Mesenchymal stem cell (in vitro differentiated cells and primary cell): Measurements from ENCODE around the gene KLHL8.
"Not testable (repeated sequence)": the region's sequence is repeated elsewhere in the genome, so short reads cannot be mapped to it uniquely, and the experiment has no call there.

ENCODE experiments used
- DNase-seq: peaks from one replicate; pipeline ENCODE4 v3.0.0-alpha.2; 2013
- H2AFZ ChIP-seq: one replicate; pipeline ENCODE4 v1.6.1; 2013; ENCODE audit warnings: low read depth, mild to moderate bottlenecking, control low read depth, inconsistent platforms, low read length, moderate library complexity
- H2AK5ac ChIP-seq: 2 replicates; pipeline ENCODE4 v1.6.1; 2013; ENCODE audit warnings: low read length, moderate library complexity, mild to moderate bottlenecking, inconsistent platforms; ENCODE audit not compliant: severe bottlenecking
- H2BK120ac ChIP-seq: one replicate; pipeline ENCODE4 v1.6.1; 2013; ENCODE audit warnings: low read depth, mild to moderate bottlenecking, inconsistent platforms, low read length, moderate library complexity
- H2BK12ac ChIP-seq, 2 experiments: one replicate each; pipeline ENCODE4 v1.6.1; 2013; ENCODE audit warnings: inconsistent platforms in 2 of 2, low read length in 2 of 2, mild to moderate bottlenecking in 2 of 2, moderate library complexity in 2 of 2, control low read depth in 1 of 2
- H2BK15ac ChIP-seq: one replicate; pipeline ENCODE4 v1.6.1; 2013; ENCODE audit warnings: mild to moderate bottlenecking, low read depth, inconsistent platforms; ENCODE audit not compliant: poor library complexity, severe bottlenecking
- H2BK5ac ChIP-seq: 2 replicates; pipeline ENCODE4 v1.6.1; 2013; ENCODE audit warnings: low read depth, mild to moderate bottlenecking, low read length, control low read depth, inconsistent platforms; ENCODE audit not compliant: poor library complexity, severe bottlenecking
- H3K14ac ChIP-seq, 2 experiments: one replicate each; pipeline ENCODE4 v1.6.1; 2013; ENCODE audit warnings: inconsistent platforms in 2 of 2, low read length in 2 of 2, control low read depth in 1 of 2, mild to moderate bottlenecking in 1 of 2, moderate library complexity in 1 of 2
- H3K18ac ChIP-seq, 2 experiments: one replicate each; pipeline ENCODE4 v1.6.1; 2013; ENCODE audit warnings: inconsistent platforms in 2 of 2, low read length in 2 of 2, control low read depth in 1 of 2, low read depth in 1 of 2, mild to moderate bottlenecking in 1 of 2
- H3K23ac ChIP-seq, 2 experiments: one replicate each; pipeline ENCODE4 v1.6.1; 2013; ENCODE audit warnings: inconsistent platforms in 2 of 2, low read length in 2 of 2, mild to moderate bottlenecking in 2 of 2, moderate library complexity in 2 of 2, control low read depth in 1 of 2
- H3K27ac ChIP-seq: 2 replicates; pipeline ENCODE4 v1.5.1; 2013; ENCODE audit warnings: mild to moderate bottlenecking, moderate library complexity, low read length, control low read depth, inconsistent platforms; ENCODE audit not compliant: poor library complexity, severe bottlenecking
- H3K27me3 ChIP-seq, 2 experiments: 2 replicates each; pipeline versions ENCODE4 v1.6.1 to v1.7.0; 2013; ENCODE audit warnings: low read length in 2 of 2, mild to moderate bottlenecking in 2 of 2, moderate library complexity in 2 of 2, control low read depth in 1 of 2, inconsistent platforms in 1 of 2; ENCODE audit not compliant: control insufficient read depth in 1 of 2, insufficient read depth in 1 of 2
- H3K36me3 ChIP-seq, 2 experiments: 2 replicates each; pipeline versions ENCODE4 v1.6.1 to v1.7.0; 2013; ENCODE audit warnings: low read length in 2 of 2, control low read depth in 1 of 2, inconsistent platforms in 1 of 2, low read depth in 1 of 2, mild to moderate bottlenecking in 1 of 2; ENCODE audit not compliant: insufficient read depth in 2 of 2, control insufficient read depth in 1 of 2
- H3K4ac ChIP-seq, 2 experiments: one replicate each; pipeline ENCODE4 v1.6.1; 2013; ENCODE audit warnings: inconsistent platforms in 2 of 2, low read length in 2 of 2, mild to moderate bottlenecking in 2 of 2, moderate library complexity in 2 of 2, control low read depth in 1 of 2, low read depth in 1 of 2
- H3K4me1 ChIP-seq: 2 replicates; pipeline ENCODE4 v1.6.1; 2013; ENCODE audit warnings: low read depth, low read length, control low read depth; ENCODE audit not compliant: control insufficient read depth, insufficient read depth
- H3K4me2 ChIP-seq: 2 replicates; pipeline ENCODE4 v1.6.1; 2013; ENCODE audit warnings: low read length, mild to moderate bottlenecking, inconsistent platforms; ENCODE audit not compliant: poor library complexity, severe bottlenecking
- H3K4me3 ChIP-seq, 2 experiments: 2 replicates each; pipeline versions ENCODE4 v1.5.1 to v1.7.0; 2013; ENCODE audit warnings: low read length in 2 of 2, mild to moderate bottlenecking in 2 of 2, control low read depth in 1 of 2, low read depth in 1 of 2; ENCODE audit not compliant: insufficient read depth in 1 of 2
- H3K79me1 ChIP-seq: replicated peaks from 2 replicates; pipeline ENCODE4 v1.6.1; 2013; ENCODE audit warnings: mild to moderate bottlenecking, control low read depth, low read length, inconsistent platforms; ENCODE audit not compliant: poor library complexity, severe bottlenecking
- H3K9ac ChIP-seq: 2 replicates; pipeline ENCODE4 v1.7.0; 2013; ENCODE audit warnings: mild to moderate bottlenecking, low read length, moderate library complexity
- H3K9me3 ChIP-seq: 2 replicates; pipeline ENCODE4 v1.7.0; 2013; ENCODE audit warnings: mild to moderate bottlenecking, low read length; ENCODE audit not compliant: control insufficient read depth
- H4K8ac ChIP-seq: one replicate; pipeline ENCODE4 v1.6.1; 2013; ENCODE audit warnings: inconsistent platforms, mild to moderate bottlenecking, low read length, moderate library complexity
- H4K91ac ChIP-seq: one replicate; pipeline ENCODE4 v1.6.1; 2013; ENCODE audit warnings: mild to moderate bottlenecking, low read length, inconsistent platforms
- WGBS: methylation state at CpG from one replicate; pipeline ENCODE4 v1.1.7; 2013; ENCODE audit warnings: mixed read lengths; 5-methylcytosine and 5-hydroxymethylcytosine counted together

KLHL8 gene

DNA sequence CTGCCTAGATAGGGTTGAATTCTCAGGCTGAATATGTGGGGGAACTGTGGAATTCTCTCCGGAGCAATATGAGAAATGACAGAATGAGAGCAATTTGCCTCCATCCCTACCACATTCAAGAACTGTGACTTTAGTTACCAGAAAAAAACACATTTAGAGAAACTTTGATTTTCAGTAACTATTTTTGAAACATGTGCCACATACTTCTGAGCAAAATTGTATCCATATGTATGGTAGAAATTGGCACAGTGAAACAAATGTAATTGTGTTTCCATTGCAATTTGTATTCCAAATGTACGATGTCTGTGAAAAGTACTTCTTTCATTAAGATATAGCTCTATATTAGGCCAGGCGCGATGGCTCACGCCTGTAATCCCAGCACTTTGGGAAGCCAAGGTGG lies 5.5 kb upstream of the KLHL8 start:
- no peak overlapping the region for H3K4ac ChIP-seq
- no peak overlapping the region for H4K8ac ChIP-seq
- H2BK120ac ChIP-seq: no peak overlapping the region
- H3K14ac ChIP-seq: no peak overlapping the region
- H3K79me1 ChIP-seq: no peaks in the 10 kb centered on the region
- H2BK5ac ChIP-seq: no peak overlapping the region
- H2BK15ac ChIP-seq: no peak overlapping the region
- no peaks in the 10 kb centered on the region for H3K4me1 ChIP-seq
- H4K91ac ChIP-seq: no peak overlapping the region
- H3K23ac ChIP-seq: no peak overlapping the region
- H3K9ac ChIP-seq: no peak overlapping the region
- H2AFZ ChIP-seq: no peak overlapping the region
- H2BK12ac ChIP-seq: no peak overlapping the region
- no peaks in the 10 kb centered on the region for H3K36me3 ChIP-seq
- H3K27ac ChIP-seq: no peak overlapping the region
- H3K18ac ChIP-seq: no peak overlapping the region
- no peak overlapping the region for H2AK5ac ChIP-seq
- DNase-seq: no peak
- no peak overlapping the region for H3K4me2 ChIP-seq
- H3K9me3 ChIP-seq: no peaks in the 10 kb centered on the region
- H3K27me3 ChIP-seq: no peaks in the 10 kb centered on the region
- H3K4me3 ChIP-seq: no peak overlapping the region
- WGBS: 99% methylated on average over 4 of the region's 5 CpGs

GRCh38 chr4:87224141-87224923 lies 3.9 kb upstream of the KLHL8 start:
- Histone ChIP-seq H2BK15ac (no peak overlapping the region), H3K18ac (no peak overlapping the region), H2AFZ (no peak overlapping the region), H3K14ac (no peak overlapping the region), H3K4me2 (no peak overlapping the region), H2BK5ac (no peak overlapping the region), H2BK120ac (no peak overlapping the region), H3K27me3 (no peaks in the 10 kb centered on the region), H4K8ac (no peak overlapping the region), H2AK5ac (no peak overlapping the region), H3K4me1 (no peaks in the 10 kb centered on the region), H2BK12ac (no peak overlapping the region), H3K23ac (no peak overlapping the region), H3K79me1 (peaks cover 2% of the 10 kb centered on the region), H4K91ac (no peak overlapping the region), H3K9ac (no peak overlapping the region), H3K36me3 (no peaks in the 10 kb centered on the region), H3K9me3 (no peaks in the 10 kb centered on the region), H3K27ac (no peak overlapping the region), H3K4ac (no peak overlapping the region), H3K4me3 (no peak overlapping the region)
- WGBS: 83% methylated on average over 9 of the region's 10 CpGs
- DNase-seq: no peak

DNA sequence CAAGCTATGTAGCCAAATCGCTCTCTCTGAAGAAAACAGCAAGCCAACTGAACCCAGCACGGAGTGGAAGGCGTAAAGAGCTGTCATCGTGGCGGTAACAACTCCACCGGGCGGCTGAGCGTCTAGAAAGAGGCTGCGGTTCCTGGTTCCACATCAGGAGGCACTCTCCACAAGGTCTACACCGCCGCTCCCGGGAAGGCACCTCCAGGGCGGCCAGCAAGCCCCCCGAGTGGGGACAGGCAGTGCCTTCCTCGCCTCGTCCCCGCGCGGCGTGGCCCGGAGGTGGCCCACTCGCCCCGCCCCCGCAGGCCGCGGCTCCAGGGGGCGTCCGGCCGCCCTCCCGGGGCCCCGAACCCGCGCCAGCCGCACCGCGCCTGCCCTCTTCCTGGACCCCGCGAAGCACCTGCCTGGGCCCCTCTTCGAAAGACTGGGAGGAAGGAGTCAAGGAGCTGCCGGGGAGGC lies 755 bp downstream of the KLHL8 start:
- no peak overlapping the region for H2AK5ac ChIP-seq
- no peaks in the 10 kb centered on the region for H3K36me3 ChIP-seq
- H3K4me3 ChIP-seq: peak overlapping the region; percentile 72 to 98
- H4K8ac ChIP-seq: peak overlapping the region; percentile 41
- H3K18ac ChIP-seq: peak overlapping the region; percentile 23 to 96
- peak overlapping the region; percentile 60 for H2BK15ac ChIP-seq
- peak overlapping the region; percentile 15 for H2BK120ac ChIP-seq
- peak; percentile 49 for DNase-seq
- peak overlapping the region; percentile 71 for H2BK5ac ChIP-seq
- H2BK12ac ChIP-seq: no peak overlapping the region
- H3K4me2 ChIP-seq: peak overlapping the region; percentile 76
- H3K9ac ChIP-seq: peak overlapping the region; percentile 96
- H2AFZ ChIP-seq: peak overlapping the region; percentile 73
- peaks cover 16% of the 10 kb centered on the region for H3K79me1 ChIP-seq
- H3K27ac ChIP-seq: peak overlapping the region; percentile 61
- WGBS: 3% methylated on average over 31 of the region's 40 CpGs
- H3K4me1 ChIP-seq: peaks cover 2% of the 10 kb centered on the region
- no peaks in the 10 kb centered on the region for H3K27me3 ChIP-seq
- H3K23ac ChIP-seq: peak overlapping the region in 1 of 2 experiments; percentile 10
- peak overlapping the region; percentile 61 for H4K91ac ChIP-seq
- peak overlapping the region in 1 of 2 experiments; percentile 84 for H3K14ac ChIP-seq
- H3K9me3 ChIP-seq: no peaks in the 10 kb centered on the region
- peak overlapping the region; percentile 51 to 96 for H3K4ac ChIP-seq

GRCh38 chr4:87217235-87217763 lies 3.1 kb downstream of the KLHL8 start:
- not testable (repeated sequence) for H3K4me1 ChIP-seq, H3K27ac ChIP-seq, H2BK120ac ChIP-seq, H3K9ac ChIP-seq, H2BK12ac ChIP-seq, H3K18ac ChIP-seq, DNase-seq, H3K36me3 ChIP-seq, H2BK5ac ChIP-seq, H4K91ac ChIP-seq, H3K23ac ChIP-seq, H3K9me3 ChIP-seq, H2AK5ac ChIP-seq, H3K4ac ChIP-seq, H3K4me3 ChIP-seq, H3K27me3 ChIP-seq, H2BK15ac ChIP-seq, H2AFZ ChIP-seq, H3K4me2 ChIP-seq, H3K14ac ChIP-seq
- WGBS: 87% methylated on average over 4 of the region's 6 CpGs
- Histone ChIP-seq H3K79me1 (peaks cover 18% of the 10 kb centered on the region), H4K8ac (peak overlapping the region; percentile 28)
